GM19438 (cell line): ENCODE measurements around the gene SERPINB2.
A peak's percentile ranks its signal among the peaks of the same experiment; 100 is the strongest.

ENCODE experiments used
- ATAC-seq: cut with Tn5 transposase; IDR thresholded peaks from one replicate; pipeline ENCODE4 v1.9.1; 2021; ENCODE audit warnings: low read depth; ENCODE audit not compliant: unreplicated experiment

Gene SERPINB2

DNA sequence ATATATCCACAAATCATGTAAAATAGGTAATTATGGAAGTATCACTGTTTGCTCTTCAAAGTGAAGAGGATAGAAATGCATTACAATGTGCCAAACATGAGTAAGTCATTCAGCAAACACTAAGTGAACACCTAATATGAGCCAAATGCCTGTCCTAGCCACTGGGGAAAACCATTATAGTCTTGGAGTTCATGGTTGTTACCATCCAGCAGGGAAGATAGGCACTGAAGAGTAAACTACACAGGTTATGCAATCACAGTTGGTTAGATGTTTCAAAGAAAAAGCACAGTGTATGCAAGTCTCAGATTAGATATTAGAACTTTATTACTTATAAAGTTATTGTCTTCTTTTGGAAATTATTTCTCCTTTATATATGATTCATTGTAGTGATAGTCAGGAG is 3.9 kb upstream of the SERPINB2 start:
- ATAC-seq, result no peak

DNA sequence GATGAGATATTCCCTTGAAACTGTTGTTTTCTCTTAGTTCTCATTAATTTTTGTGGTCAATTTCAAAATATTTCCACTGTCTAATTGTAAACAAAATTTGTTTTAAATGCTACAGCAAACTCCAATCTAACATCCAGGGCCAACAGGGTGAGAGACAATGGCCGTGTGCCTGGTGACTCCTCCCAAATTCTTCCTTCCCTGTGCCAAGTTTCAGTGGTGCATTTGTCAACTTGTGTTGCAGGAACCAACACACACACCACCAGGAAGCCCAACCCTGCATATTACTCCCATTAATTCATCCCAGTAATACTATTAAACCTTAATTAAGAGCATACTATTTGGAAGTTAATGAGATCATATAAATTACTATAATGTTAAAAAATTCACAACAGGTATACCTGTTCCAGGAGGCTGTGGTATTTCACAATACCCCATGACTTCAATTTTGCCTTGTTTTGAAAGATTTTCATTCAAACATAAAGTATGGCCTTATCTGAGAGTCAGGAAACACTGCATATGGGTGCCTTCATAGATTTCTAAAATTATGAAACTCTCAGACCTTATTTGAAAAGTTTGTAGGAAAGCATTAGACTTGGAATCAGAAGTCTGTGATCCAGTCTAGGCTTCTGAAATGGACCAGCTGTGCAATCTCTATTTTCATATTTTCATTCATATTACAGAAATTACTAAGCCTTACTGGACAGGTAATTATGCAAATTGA is 1.1 kb downstream of the SERPINB2 start:
- ATAC-seq, result no peak

GRCh38 chr18:63889626-63890025 is 2.1 kb downstream of the SERPINB2 start:
- no peak for ATAC-seq

- ATAC-seq, result no peak
These were observed 2.9 kb downstream of the SERPINB2 start for GRCh38 chr18:63890237-63890949.

GRCh38 chr18:63890950-63891304 is 3.4 kb downstream of the SERPINB2 start:
- peak; percentile 94 for ATAC-seq

DNA sequence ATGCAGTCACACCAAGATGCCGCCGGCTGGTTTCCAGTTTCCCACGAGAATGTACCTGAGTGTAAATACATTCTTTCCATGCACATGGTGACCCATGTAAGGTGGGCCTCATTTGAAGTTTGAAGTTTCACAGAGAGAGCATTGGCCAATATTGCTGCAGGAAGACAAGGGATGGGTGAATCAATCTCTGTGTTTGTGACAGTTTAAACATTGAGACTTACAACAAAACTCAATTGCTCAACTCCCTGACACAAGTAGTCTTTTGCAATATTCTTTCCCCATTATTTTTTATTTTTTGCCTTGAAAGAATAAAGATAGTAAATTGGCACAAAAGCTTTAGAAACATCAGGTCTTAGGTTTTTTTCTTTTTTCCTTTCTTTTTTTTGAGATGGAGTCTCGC is 5.1 kb downstream of the SERPINB2 start:
- ATAC-seq, result no peak

DNA sequence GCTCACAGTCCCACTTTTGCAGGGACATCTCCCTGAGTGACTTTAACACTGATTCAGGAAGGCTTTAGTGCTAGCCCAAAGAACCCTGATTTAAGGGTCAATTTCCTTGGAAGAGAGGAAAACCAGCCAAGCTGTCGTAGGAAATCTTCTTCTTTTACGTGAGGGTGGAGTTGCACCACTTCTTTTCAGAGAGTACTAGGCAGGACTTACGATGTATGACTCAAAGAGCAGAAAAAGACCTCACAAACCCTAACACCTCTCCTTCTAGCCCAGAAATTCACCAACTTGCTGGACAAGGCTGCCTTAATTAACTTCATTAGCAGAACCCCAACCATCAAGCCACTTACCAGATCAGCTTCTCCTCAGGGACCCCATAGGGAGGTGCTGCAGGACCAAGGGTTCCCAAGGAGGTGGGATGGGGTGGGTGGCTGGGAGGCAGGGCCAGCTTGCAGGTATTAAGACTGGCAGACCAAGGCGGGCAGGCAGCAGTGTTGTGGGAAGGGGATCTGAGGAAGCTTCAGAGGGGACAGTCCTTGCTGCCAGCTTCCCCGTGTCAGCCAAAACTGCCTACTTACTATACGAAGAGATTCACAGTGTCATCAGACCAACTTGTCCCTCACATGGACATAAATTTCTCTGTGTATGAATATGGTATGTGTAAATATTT is 6.7 kb downstream of the SERPINB2 start:
- no peak for ATAC-seq

DNA sequence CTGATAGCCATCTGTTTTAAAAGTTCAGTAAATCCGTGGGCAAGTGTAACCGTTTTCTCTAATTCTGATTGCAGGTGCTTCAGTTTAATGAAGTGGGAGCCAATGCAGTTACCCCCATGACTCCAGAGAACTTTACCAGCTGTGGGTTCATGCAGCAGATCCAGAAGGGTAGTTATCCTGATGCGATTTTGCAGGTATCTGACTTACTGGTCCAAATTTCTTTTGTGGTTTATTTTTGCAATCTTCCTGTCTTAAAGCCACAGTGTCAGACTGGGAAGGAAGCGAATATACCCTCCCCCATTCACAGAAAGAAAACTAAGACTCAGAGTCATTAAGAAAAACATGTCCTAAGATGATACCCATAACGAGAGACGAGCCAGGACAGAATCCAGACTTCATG is 7.7 kb downstream of the SERPINB2 start:
- no peak for ATAC-seq

DNA sequence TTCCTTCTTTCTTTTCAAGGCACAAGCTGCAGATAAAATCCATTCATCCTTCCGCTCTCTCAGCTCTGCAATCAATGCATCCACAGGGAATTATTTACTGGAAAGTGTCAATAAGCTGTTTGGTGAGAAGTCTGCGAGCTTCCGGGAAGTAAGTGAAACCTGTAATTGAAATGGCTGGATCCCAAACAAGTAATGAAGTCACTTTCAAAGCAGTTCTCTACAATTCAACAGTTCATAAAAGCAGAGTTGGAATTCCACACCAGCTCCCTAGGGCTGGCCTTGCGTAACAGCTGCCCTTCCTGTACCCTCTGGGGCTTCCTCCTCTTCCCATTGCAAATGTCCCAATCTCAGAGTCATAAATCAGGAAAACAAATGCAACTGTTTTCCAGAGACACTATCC is 9.6 kb downstream of the SERPINB2 start:
- no peak for ATAC-seq

DNA sequence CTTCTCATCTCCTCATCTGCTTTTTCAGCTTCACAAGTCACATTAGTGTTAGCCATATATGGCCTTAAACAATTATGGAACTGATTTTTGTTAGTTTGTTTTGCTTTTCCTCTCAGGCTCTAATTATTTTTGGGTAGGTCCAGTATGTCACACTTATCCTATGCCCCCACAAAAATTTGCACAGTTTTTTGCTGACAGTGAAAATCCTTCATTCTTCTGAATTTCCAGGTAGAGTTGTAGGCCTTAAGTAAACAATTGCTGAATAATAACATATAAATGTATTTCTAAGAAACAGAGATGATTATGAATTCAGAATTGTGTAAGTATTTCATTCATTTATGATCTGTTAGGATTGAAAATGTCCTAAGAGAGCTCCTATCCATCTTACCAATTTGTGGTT is 11.7 kb downstream of the SERPINB2 start:
- no peak for ATAC-seq

GRCh38 chr18:63903851-63904570 is 16.5 kb downstream of the SERPINB2 start:
- ATAC-seq, result no peak

GRCh38 chr18:63904694-63905093 is 17.2 kb downstream of the SERPINB2 start:
- ATAC-seq, result no peak

GRCh38 chr18:63905361-63905760 is 17.9 kb downstream of the SERPINB2 start:
- no peak for ATAC-seq

- ATAC-seq, result no peak
These were observed 18.6 kb downstream of the SERPINB2 start for GRCh38 chr18:63906056-63906455.

DNA sequence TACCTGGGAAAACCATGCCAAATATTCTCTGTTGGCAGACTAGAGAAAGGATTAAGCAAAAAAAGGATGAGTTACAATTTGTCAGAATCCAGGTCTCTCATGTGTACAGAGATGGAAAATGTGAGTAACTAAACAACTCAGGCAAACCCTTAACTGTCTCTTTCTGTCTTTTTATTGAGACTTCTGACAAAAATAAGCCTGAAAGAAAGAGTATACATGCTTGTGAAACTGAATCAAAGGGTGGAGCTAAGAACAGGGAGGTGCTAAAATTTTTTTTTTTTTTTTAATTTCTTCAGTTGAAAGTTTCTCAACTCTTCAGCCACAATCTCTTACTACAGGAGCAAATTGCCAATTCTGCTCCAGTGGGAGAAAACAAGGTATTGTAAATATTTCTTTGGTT is 20.2 kb downstream of the SERPINB2 start, which contains the start of gene SERPINB10:
TSS of gene SERPINB10 (plus strand) at position 295 of the 400 bp plus-strand sequence. CDS start 7,553 bp downstream, outside the sequence.
- ATAC-seq, result peak; percentile 55

DNA sequence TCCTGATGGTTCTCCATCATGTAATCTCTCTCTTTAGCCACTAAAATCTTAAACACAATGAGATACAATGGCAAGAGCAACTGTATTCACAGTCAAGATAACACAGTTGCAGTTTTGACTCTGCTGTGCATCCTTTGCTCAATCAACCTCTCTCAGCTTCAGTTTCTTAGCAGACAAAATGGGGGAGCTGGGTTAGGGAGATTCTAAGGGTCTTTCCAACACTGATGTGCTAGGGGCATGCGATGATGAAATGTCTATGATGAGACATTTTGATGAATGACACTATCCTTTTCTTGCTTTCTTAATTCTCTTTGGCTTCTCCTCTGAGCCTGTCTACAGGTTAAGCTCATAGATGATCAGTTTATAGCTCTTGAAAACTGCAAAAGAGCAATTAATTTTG is 21.4 kb downstream of the SERPINB2 start:
- no peak for ATAC-seq

GRCh38 chr18:63909870-63910269 is 22.4 kb downstream of the SERPINB2 start:
- peak; percentile 52 for ATAC-seq

- no peak for ATAC-seq
These were observed 30.3 kb downstream of the SERPINB2 start for GRCh38 chr18:63917817-63918216.

DNA sequence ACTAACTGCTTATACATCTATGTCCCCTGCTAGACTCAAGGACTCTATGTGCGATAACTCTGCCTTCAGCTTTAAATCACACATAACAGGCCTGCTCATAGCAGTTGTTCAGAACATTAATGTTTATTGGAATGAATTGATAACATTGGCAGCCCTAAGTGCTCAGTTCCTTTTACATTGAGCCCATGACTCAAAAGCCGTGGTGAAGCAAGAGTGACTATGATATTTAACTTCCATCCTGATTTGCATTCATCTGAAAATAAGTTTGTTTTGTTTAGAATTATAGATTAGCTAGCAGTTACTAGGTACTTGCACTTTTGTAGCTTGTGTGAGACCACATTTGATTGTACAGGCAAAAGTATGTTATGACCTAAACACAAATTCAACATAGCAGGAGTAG is 34.5 kb downstream of the SERPINB2 start:
- no peak for ATAC-seq

DNA sequence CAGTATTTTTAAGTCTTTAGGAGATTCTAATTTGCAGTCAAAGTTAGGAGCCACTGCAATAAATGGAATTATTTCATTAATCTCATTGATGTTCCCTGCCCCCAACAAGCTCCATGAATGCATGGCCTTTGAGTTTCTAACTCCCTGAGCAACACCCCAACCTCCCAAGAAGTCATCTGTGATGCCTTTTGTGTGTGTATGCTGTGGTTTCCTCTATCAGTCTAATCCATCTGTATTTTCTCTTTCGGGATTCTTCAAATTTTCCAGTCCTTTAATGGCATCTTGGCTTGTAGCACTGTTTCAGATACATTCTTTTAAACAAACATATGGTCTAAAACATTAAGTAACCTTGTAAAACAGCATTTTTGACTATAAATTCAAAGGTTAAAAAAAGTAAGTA is 37.0 kb downstream of the SERPINB2 start:
- ATAC-seq, result no peak

DNA sequence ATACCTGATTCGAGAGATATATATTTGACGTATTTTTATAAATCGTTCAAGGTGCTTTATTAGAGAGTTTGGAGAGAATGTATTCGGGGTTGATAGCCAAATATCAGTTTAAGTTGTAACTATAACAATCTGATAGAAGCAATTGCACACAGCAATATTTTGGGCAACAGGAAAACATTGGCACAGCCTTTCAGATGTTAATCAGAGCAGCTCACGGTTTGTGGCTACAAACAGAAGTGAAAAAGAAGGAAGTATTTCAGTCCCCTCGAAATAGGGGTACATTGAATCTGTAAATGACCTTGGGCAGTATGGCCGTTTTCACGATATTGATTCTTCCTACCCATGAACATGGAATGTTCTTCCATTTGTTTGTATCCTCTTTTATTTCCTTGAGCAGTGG is 40.8 kb downstream of the SERPINB2 start:
- ATAC-seq, result no peak
